HG03520 (cell line): Measurements from ENCODE around the gene AFG1L.
"Not testable (repeated sequence)": the region's sequence is repeated elsewhere in the genome, so short reads cannot be mapped to it uniquely, and the experiment has no call there.

Experiments used
- ATAC-seq: cut with Tn5 transposase; IDR thresholded peaks from one replicate; pipeline ENCODE4 v1.9.1; 2021; ENCODE audit warnings: mild to moderate bottlenecking, moderate library complexity; ENCODE audit not compliant: unreplicated experiment

The AFG1L gene

GRCh38 chr6:108294727-108295625 lies at the start of gene AFG1L:
TSS of gene AFG1L (plus strand) at chr6:108295054. CDS start at chr6:108295080, 26 bp downstream.
- ATAC-seq: peak; percentile 80

GRCh38 chr6:108245095-108245494 lies 49.8 kb upstream of the AFG1L start:
- not testable (repeated sequence) for ATAC-seq

GRCh38 chr6:108247965-108248536 lies 46.8 kb upstream of the AFG1L start:
- ATAC-seq: no peak

- ATAC-seq: no peak
These were observed 44.5 kb upstream of the AFG1L start for GRCh38 chr6:108250240-108250866.

- no peak for ATAC-seq
These were observed 43.6 kb upstream of the AFG1L start for GRCh38 chr6:108251252-108251651.

- no peak for ATAC-seq
These were observed 42.8 kb upstream of the AFG1L start for GRCh38 chr6:108252055-108252454.

- no peak for ATAC-seq
These were observed 41.6 kb upstream of the AFG1L start for GRCh38 chr6:108253241-108253640.

- ATAC-seq: no peak
These were observed 40.1 kb upstream of the AFG1L start for GRCh38 chr6:108254433-108255410.

- ATAC-seq: peak; percentile 4
These were observed 34.6 kb upstream of the AFG1L start for GRCh38 chr6:108260126-108260808.

- ATAC-seq: peak; percentile 83
These were observed 33.9 kb upstream of the AFG1L start, which contains the start of gene SNX3 for GRCh38 chr6:108260809-108261569. TSS of gene SNX3 (minus strand) at chr6:108261040. CDS start at chr6:108260921, 119 bp downstream.

- ATAC-seq: no peak
These were observed 31.5 kb upstream of the AFG1L start for GRCh38 chr6:108263371-108263770.

- no peak for ATAC-seq
These were observed 26.0 kb upstream of the AFG1L start for GRCh38 chr6:108268845-108269244.

GRCh38 chr6:108269955-108270354 lies 24.9 kb upstream of the AFG1L start:
- ATAC-seq: not testable (repeated sequence)

GRCh38 chr6:108274546-108274945 lies 20.3 kb upstream of the AFG1L start:
- no peak for ATAC-seq

GRCh38 chr6:108275976-108276375 lies 18.9 kb upstream of the AFG1L start:
- ATAC-seq: no peak

- ATAC-seq: no peak
These were observed 17.6 kb upstream of the AFG1L start for GRCh38 chr6:108277295-108277694.

- ATAC-seq: no peak
These were observed 17.0 kb upstream of the AFG1L start for GRCh38 chr6:108277831-108278230.

- no peak for ATAC-seq
These were observed 9.5 kb upstream of the AFG1L start for GRCh38 chr6:108285381-108285780.

- no peak for ATAC-seq
These were observed 8.5 kb upstream of the AFG1L start for GRCh38 chr6:108286366-108286765.
